NCI-H2171 treated with DMSO at 0.1 percent for 48 hours (cell line): ENCODE results near the gene CHMP4B.

Experiments used
- DNase-seq: peaks from one replicate; lab custom pipeline; 2025; lab: John Stamatoyannopoulos, UW

Gene CHMP4B

GRCh38 chr20:33810885-33811775 is at the start of gene CHMP4B:
TSS of gene CHMP4B (plus strand) at chr20:33811348. CDS start at chr20:33811469, 121 bp downstream.
- peak; percentile 99 for DNase-seq

DNA sequence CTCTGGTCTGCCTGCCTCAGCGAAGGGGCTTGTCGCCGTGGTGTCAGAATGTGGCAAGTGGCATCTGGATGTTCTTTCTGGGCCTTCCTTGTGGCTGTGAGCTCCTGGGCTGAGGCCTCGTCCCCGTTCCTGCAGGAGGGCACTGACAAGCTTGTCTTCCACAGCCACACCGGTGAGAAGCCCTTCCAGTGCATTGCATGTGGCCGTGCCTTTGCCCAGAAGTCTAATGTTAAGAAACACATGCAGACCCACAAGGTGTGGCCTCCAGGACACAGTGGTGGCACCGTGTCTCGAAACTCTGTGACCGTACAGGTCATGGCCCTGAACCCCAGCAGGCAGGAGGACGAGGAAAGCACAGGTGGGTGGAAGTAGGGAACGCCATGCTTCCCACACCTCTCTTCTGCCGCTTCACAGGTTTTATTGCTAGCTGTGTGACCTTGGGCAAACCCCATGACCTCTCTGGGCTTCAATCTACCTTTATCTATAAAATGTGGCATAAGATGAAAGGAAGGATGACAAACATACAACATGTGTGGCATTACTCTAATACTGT is 49.4 kb upstream of the CHMP4B start:
- DNase-seq: no peak

- DNase-seq: no peak
Measured at GRCh38 chr20:33765099-33765498, 46.0 kb upstream of the CHMP4B start.

- DNase-seq: no peak
Measured at GRCh38 chr20:33765592-33765991, 45.6 kb upstream of the CHMP4B start.

DNA sequence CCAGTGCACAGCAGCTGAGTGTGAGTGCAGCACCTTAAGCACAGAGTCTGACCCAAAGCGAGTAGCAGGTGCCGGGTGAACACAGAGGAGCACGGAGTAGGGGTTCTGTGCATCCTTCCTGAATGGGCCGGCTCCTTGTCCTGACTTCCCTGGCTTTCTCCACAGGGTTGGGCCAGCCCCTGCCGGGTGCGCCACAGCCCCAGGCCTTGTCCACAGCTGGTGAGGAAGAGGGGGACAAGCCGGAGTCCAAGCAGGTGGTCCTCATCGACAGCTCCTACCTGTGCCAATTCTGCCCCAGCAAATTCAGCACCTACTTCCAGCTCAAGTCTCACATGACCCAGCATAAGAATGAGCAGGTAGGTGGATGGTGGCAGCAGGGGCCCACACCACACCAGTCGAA is 44.5 kb upstream of the CHMP4B start:
- no peak for DNase-seq

- no peak for DNase-seq
Measured at GRCh38 chr20:33767777-33768138, 43.4 kb upstream of the CHMP4B start.

- DNase-seq: no peak
Measured at GRCh38 chr20:33769043-33769442, 42.1 kb upstream of the CHMP4B start.

- no peak for DNase-seq
Measured at GRCh38 chr20:33770005-33770404, 41.1 kb upstream of the CHMP4B start.

- DNase-seq: peak; percentile 32
Measured at GRCh38 chr20:33771938-33772337, 39.2 kb upstream of the CHMP4B start.

DNA sequence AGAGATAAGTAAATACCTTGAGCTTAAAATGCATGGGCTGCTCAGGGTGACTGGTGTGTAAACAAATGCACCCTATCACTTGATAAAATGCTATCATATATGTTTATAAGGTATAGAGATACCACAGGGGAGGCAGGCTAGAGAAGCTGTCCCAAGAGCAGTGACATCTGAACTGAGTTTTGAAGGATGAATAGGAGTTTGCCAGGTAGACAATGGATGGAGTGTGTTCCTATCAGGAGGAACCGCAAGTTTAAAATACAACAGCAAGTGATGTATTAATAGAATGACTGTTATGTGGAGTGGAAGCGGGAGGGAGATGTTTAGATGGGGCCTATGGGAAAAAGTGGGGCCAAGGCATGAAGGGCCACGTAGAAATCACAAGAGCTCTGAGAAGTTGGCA is 38.7 kb upstream of the CHMP4B start:
- DNase-seq: no peak

GRCh38 chr20:33773412-33774089 is 37.6 kb upstream of the CHMP4B start:
- DNase-seq: no peak

DNA sequence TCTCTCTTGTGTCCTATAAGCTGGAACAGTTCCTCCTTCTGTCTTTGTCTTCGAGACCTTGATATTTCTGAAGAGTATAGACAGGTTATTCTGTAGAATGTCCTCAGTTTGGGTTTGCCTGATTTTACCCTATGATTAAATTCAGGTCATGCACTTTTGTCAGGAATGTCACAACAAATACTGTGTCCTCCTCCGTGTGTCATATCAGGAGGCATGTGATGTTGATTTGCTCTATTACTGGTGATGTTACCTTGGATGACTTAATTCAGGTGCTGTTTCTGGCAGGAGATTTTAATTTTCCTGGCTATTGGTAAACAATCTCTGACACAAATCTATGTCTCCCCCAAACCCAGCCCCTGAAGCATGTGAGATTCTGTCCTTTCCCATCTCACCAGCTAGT is 33.3 kb upstream of the CHMP4B start:
- no peak for DNase-seq

GRCh38 chr20:33781133-33781532 is 30.0 kb upstream of the CHMP4B start:
- no peak for DNase-seq

GRCh38 chr20:33781945-33782344 is 29.2 kb upstream of the CHMP4B start:
- DNase-seq: no peak

GRCh38 chr20:33783256-33783655 is 27.9 kb upstream of the CHMP4B start:
- DNase-seq: no peak

- DNase-seq: no peak
Measured at GRCh38 chr20:33783818-33784217, 27.3 kb upstream of the CHMP4B start.

DNA sequence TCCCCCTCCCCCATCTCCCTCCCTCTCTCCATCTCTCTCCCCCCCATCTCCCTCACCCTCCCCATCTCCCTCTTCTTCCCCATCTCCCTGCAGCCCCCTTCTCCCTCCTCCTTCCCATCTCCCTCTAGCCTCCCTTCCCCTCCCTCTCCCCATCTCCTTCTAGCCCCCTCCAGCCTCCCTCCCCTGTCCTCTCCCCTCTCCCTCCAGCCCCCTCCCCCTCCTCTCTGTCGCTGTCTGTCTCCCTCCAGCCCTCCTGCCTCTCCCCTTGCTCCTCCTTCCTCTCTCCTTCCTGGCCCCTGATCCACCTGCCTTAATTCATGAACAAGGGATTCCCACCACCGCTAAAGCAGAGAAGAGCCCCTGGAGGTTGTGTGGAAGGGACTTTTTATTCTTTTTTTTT is 26.9 kb upstream of the CHMP4B start:
- no peak for DNase-seq

DNA sequence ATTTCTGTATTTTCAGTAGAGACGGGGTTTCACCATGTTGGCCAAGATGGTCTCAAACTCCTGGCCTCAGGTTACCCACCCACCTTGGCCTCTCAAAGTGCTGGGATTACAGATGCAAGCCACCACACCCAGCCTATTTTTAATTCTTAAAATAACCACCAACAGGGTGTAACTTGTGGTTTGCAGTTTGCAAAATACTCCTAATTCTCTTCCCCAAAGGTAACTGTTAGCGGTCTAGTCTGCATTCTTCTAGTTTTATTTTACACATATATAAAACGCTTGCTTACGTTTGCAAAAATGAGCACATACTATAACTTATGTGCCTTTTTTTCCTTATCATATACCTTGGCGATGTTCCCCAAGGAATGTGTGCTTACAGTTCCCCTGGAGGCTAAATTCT is 25.6 kb upstream of the CHMP4B start:
- no peak for DNase-seq

GRCh38 chr20:33787253-33787891 is 23.8 kb upstream of the CHMP4B start:
- no peak for DNase-seq

- DNase-seq: no peak
Measured at GRCh38 chr20:33788351-33789049, 22.6 kb upstream of the CHMP4B start.

DNA sequence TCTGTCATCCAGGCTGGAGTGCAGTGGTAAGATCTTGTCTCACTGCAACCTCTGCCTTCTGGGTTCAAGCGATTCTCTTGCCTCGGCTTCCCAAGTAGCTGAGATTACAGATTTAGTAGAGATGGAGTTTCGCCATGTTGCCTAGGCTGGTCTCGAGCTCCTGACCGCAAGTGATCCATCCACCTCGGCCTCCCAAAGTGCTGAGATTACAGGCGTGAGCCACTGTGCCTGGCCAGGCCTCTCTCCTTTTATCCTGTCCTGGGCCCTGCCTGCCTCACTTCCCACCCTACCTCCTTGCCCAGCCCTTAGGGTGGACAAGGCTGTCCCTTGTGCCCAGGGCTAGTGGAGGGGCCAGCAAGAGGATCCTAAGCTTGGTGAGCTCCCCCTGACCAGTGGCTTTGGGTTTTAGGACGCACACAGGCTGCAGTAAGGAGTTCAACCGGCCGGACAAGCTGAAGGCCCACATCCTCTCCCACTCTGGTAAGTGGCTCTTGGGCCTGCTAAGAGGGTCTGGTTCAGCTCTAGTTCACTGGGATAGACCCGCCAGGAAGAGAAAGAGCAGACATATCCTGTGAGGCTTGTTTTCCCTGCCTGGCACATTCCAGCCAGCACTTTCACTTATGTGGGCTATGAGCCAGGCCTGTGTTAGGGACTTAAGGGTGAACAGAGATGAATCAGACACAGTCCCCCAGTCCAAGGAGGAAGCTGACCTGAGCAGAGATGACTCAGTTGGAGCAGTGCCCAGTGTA is 21.9 kb upstream of the CHMP4B start:
- no peak for DNase-seq
